T-helper 1 cell (primary cell): ENCODE data around the gene FLT3LG.

Source experiments
- DNase-seq, 5 donors: peaks; one replicate each; pipeline ENCODE4 v3.0.0-alpha.2; 2012 to 2020

FLT3LG gene

GRCh38 chr19:49515767-49516166, 41.8 kb downstream of the FLT3LG start:
- DNase-seq: no peak

- DNase-seq: no peak
These were observed 44.0 kb downstream of the FLT3LG start for GRCh38 chr19:49518033-49518432.

GRCh38 chr19:49520705-49521319, 46.8 kb downstream of the FLT3LG start:
- no peak for DNase-seq

- no peak for DNase-seq
These were observed 50.9 kb downstream of the FLT3LG start for GRCh38 chr19:49524812-49525455.

GRCh38 chr19:49528211-49528771, 54.3 kb downstream of the FLT3LG start:
- no peak for DNase-seq

GRCh38 chr19:49530708-49531107, 56.7 kb downstream of the FLT3LG start:
- DNase-seq: no peak

- peak; percentile 70 to 82 (median 79) for DNase-seq
These were observed 59.8 kb downstream of the FLT3LG start for GRCh38 chr19:49533551-49534488.

GRCh38 chr19:49534632-49535385, 60.8 kb downstream of the FLT3LG start:
- DNase-seq: no peak
